Panc1 (cell line): ENCODE results near the gene FIGNL2. TPM values are rescaled to one million over a fixed set of nuclear protein-coding genes. Genes with fewer than 3 reads are reported as not detected.

ENCODE experiments used
- ATAC-seq: fragments of 200-7000 bp; cut with Tn5 transposase; 2 replicates; pipeline ENCODE4 v1.9.1; 2020; ENCODE audit warnings: mild to moderate bottlenecking, moderate library complexity
- BruUV-seq: library from RNA; stranded (reverse); fragments of 400-500 nt; replicated peaks from 2 replicates; lab custom pipeline; 2021; lab: Mats Ljungman, UMichigan
- CTCF ChIA-PET: fragments of 300-600 bp; sonication (Branson Sonifier 250); formaldehyde crosslinking; loops from one replicate; lab custom pipeline; 2022; ENCODE audit warnings: antibody characterized with exemption; lab: Charles Lee
- POLR2A ChIA-PET: fragments of 300-600 bp; sonication (Branson Sonifier 250); formaldehyde crosslinking; loops from one replicate; lab custom pipeline; 2022; ENCODE audit warnings: antibody characterized with exemption; lab: Charles Lee
- DNase-seq: peaks from one replicate; pipeline ENCODE4 v3.0.0-alpha.2; 2010; ENCODE audit warnings: low read depth, low spot score
- H3K27ac ChIP-seq: 2 replicates; pipeline ENCODE4 v1.5.1; 2011; ENCODE audit warnings: mild to moderate bottlenecking, low read length, inconsistent platforms
- H3K27me3 ChIP-seq: fragments of 200-500 bp; sonication (Bioruptor generic); 2 replicates; pipeline ENCODE4 v1.6.0; 2014; ENCODE audit warnings: low read length, inconsistent platforms; ENCODE audit not compliant: control insufficient read depth, insufficient read depth
- H3K36me3 ChIP-seq: fragments of 200-500 bp; sonication (Bioruptor generic); 2 replicates; pipeline ENCODE4 v1.5.1; 2014; ENCODE audit warnings: inconsistent platforms, mild to moderate bottlenecking, low read length, moderate library complexity; ENCODE audit not compliant: control insufficient read depth, insufficient read depth
- H3K4me1 ChIP-seq: 2 replicates; pipeline ENCODE4 v1.5.1; 2011; ENCODE audit warnings: inconsistent platforms, mild to moderate bottlenecking, low read length, moderate library complexity; ENCODE audit not compliant: control insufficient read depth, insufficient read depth
- H3K4me3 ChIP-seq, 2 experiments: 2 replicates each; pipeline ENCODE4 v1.5.1; 2011 to 2012; ENCODE audit warnings: low read depth in 2 of 2, low read length in 2 of 2, mild to moderate bottlenecking in 2 of 2, inconsistent platforms in 1 of 2, moderate library complexity in 1 of 2
- H3K9me3 ChIP-seq: fragments of 200-500 bp; sonication (Bioruptor generic); 2 replicates; pipeline ENCODE4 v1.5.1; 2014; ENCODE audit warnings: low read depth, mild to moderate bottlenecking, inconsistent platforms, low read length, moderate library complexity; ENCODE audit not compliant: control insufficient read depth, insufficient read depth
- POLR2AphosphoS5 ChIP-seq: IDR thresholded peaks from 2 replicates; pipeline ENCODE4 v1.6.1; 2012; ENCODE audit warnings: mild to moderate bottlenecking, low read depth, low read length, moderate library complexity
- SIN3A ChIP-seq: IDR thresholded peaks from 2 replicates; pipeline ENCODE4 v1.6.1; 2012; ENCODE audit warnings: low read depth, mild to moderate bottlenecking, low read length, moderate library complexity, borderline replicate concordance; ENCODE audit not compliant: insufficient read depth
- TCF7L2 ChIP-seq: IDR thresholded peaks from 2 replicates; pipeline ENCODE4 v1.6.1; 2011; ENCODE audit warnings: mild to moderate bottlenecking, low read depth, low read length, inconsistent platforms
- in situ Hi-C: cut with HindIII; loops from 2 replicates; pipeline ENCODE4 v1.10.0; 2016; ENCODE audit warnings: low sequenced_read_pairs, low pct_unique_long_range_greater_than_20kb
- intact Hi-C: fragments of 100-400 bp; cut with micrococcal nuclease; formaldehyde crosslinking; loops from one replicate; pipeline ENCODE4 v1.10.0; 2022; ENCODE audit not compliant: unreplicated experiment
- total RNA-seq: library from RNA; stranded (reverse); gene quantifications from one replicate; pipeline ENCODE4 v1.2.1, GENCODE V29; 2021; ENCODE audit not compliant: unreplicated experiment
- TF ChIP-seq, protein P1 (sequence below), 2 experiments: IDR thresholded peaks; 2 replicates each; pipeline ENCODE4 v1.6.1; 2011 to 2012; ENCODE audit warnings: low read depth in 2 of 2, control low read depth in 1 of 2, low read length in 1 of 2, mild to moderate bottlenecking in 1 of 2, moderate library complexity in 1 of 2; ENCODE audit not compliant: insufficient read depth in 1 of 2
- TF ChIP-seq, protein P2 (sequence below): fragments of 450-650 bp; IDR thresholded peaks from 2 replicates; pipeline ENCODE4 v1.5.1; 2017; ENCODE audit warnings: mild to moderate bottlenecking

The FIGNL2 gene
- total RNA-seq, 1 experiment from 2014 or later, result 0.23 TPM

DNA sequence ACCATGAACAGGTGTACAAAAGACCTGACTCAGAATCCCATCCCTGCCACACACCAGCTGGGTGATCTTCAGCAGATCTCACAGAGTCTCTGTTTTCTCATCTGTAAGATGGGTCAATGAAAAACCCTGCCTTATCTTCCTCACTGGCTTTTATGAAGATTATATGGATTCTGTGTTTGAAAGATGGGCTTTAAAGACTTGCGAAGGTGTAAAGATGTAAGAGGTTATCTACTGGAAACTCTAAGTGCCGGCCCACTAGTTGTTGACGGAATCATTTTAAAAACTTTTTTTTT is 24.1 kb upstream of the FIGNL2 start:
- ATAC-seq, result no peak
- no peak overlapping the region for H3K27ac ChIP-seq
- intact Hi-C loops, result no loop called here
- TF ChIP-seq, protein P1, sequence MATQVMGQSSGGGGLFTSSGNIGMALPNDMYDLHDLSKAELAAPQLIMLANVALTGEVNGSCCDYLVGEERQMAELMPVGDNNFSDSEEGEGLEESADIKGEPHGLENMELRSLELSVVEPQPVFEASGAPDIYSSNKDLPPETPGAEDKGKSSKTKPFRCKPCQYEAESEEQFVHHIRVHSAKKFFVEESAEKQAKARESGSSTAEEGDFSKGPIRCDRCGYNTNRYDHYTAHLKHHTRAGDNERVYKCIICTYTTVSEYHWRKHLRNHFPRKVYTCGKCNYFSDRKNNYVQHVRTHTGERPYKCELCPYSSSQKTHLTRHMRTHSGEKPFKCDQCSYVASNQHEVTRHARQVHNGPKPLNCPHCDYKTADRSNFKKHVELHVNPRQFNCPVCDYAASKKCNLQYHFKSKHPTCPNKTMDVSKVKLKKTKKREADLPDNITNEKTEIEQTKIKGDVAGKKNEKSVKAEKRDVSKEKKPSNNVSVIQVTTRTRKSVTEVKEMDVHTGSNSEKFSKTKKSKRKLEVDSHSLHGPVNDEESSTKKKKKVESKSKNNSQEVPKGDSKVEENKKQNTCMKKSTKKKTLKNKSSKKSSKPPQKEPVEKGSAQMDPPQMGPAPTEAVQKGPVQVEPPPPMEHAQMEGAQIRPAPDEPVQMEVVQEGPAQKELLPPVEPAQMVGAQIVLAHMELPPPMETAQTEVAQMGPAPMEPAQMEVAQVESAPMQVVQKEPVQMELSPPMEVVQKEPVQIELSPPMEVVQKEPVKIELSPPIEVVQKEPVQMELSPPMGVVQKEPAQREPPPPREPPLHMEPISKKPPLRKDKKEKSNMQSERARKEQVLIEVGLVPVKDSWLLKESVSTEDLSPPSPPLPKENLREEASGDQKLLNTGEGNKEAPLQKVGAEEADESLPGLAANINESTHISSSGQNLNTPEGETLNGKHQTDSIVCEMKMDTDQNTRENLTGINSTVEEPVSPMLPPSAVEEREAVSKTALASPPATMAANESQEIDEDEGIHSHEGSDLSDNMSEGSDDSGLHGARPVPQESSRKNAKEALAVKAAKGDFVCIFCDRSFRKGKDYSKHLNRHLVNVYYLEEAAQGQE (IDR thresholded peaks at IDR 0.05; ENCODE audit: insufficient read depth in 1 of 2, low read depth in 2 of 2, low read length in 1 of 2), result no peak
- TF ChIP-seq POLR2AphosphoS5 (no peak), TCF7L2 (no peak), SIN3A (no peak)
- TF ChIP-seq, protein P2, sequence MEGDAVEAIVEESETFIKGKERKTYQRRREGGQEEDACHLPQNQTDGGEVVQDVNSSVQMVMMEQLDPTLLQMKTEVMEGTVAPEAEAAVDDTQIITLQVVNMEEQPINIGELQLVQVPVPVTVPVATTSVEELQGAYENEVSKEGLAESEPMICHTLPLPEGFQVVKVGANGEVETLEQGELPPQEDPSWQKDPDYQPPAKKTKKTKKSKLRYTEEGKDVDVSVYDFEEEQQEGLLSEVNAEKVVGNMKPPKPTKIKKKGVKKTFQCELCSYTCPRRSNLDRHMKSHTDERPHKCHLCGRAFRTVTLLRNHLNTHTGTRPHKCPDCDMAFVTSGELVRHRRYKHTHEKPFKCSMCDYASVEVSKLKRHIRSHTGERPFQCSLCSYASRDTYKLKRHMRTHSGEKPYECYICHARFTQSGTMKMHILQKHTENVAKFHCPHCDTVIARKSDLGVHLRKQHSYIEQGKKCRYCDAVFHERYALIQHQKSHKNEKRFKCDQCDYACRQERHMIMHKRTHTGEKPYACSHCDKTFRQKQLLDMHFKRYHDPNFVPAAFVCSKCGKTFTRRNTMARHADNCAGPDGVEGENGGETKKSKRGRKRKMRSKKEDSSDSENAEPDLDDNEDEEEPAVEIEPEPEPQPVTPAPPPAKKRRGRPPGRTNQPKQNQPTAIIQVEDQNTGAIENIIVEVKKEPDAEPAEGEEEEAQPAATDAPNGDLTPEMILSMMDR, result no peak
- no peaks in the 10 kb centered on the region for H3K9me3 ChIP-seq
- H3K4me1 ChIP-seq, result no peaks in the 10 kb centered on the region
- DNase-seq, result no peak
- H3K36me3 ChIP-seq, result no peaks in the 10 kb centered on the region
- no peaks in the 10 kb centered on the region for H3K27me3 ChIP-seq
- in situ Hi-C loops, result no loop called here
- POLR2A ChIA-PET, result no interaction called here
- BruUV-seq, result no TSS peak
- CTCF ChIA-PET, result no interaction called here
- H3K4me3 ChIP-seq, result no peak overlapping the region

DNA sequence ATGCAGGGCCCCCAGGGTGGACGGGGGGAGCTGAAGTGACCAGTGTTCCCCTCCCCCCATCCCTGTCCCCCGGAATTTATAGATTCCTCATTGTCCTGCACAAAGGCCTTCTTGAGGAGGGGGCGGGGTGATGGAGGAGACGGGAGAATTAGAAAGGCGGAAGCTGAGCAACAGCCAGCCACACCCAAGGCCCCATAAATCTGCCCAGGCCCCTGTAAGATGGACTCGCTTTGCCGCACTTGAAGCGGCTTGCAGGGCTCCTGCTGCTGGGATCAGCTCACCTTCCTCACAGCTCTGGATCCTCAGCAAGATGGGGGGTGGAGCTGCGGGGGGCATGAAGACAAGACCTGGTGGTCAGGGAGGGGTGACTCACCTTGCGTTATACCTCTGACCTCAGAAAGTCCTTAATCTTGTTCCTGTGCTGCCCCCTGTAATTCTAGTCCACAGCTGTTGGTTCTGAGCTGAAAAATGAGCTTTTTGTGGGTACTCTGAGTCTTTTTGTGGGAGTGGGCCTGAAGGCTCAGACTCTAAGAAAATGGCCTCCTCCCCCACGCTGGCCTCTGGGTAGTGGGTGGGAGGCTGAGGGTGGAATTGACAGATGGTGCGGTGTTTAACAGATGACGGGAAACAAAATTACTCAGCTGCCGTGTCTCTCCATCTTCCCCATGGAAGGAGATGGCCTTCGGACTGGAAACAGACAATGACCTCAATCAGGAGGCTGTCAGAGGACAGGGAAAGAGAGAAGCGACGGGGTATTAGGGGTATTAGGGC is 23.6 kb upstream of the FIGNL2 start:
- ATAC-seq, result no peak
- ChIA-PET POLR2A (interaction anchor here (0.6 kb wide), 1 partner anchor 1374 kb away, joined by 4 read pairs; no protein-coding TSS in a partner anchor), CTCF (interaction anchor here (0.7 kb wide), 1 partner anchor 58 kb away, joined by 3 read pairs; no protein-coding TSS in a partner anchor)
- TF ChIP-seq, protein P2, result no peak
- TF ChIP-seq, protein P1 (IDR thresholded peaks at IDR 0.05; ENCODE audit: insufficient read depth in 1 of 2, low read depth in 2 of 2, low read length in 1 of 2), result no peak
- TF ChIP-seq SIN3A, result no peak
- TF ChIP-seq POLR2AphosphoS5, result no peak
- no peak for TF ChIP-seq TCF7L2
- intact Hi-C loops (no loop called here), in situ Hi-C loops (no loop called here)
- Histone ChIP-seq H3K9me3 (no peaks in the 10 kb centered on the region), H3K4me1 (no peaks in the 10 kb centered on the region), H3K36me3 (no peaks in the 10 kb centered on the region), H3K27me3 (no peaks in the 10 kb centered on the region), H3K4me3 (no peak overlapping the region), H3K27ac (no peak overlapping the region)
- no TSS peak for BruUV-seq
- DNase-seq, result no peak
